Smooth muscle cell (in vitro differentiated cells): Measurements from ENCODE around the gene CBX6. TPM values are rescaled to one million over a fixed set of nuclear protein-coding genes. Genes with fewer than 3 reads are reported as not detected.
A peak's percentile ranks its signal among the peaks of the same experiment; 100 is the strongest.

Experiments
- DNase-seq: peaks from one replicate; lab custom pipeline; 2025; ENCODE audit not compliant: unreplicated experiment; lab: John Stamatoyannopoulos, UW
- H2AFZ ChIP-seq: fragments of 200-600 bp; sonication (generic); 2 replicates; pipeline ENCODE4 v1.6.0; 2016; ENCODE audit warnings: antibody characterized with exemption, low read depth, mild to moderate bottlenecking
- H3F3A ChIP-seq: fragments of 200-600 bp; sonication (generic); 2 replicates; pipeline ENCODE4 v1.6.0; 2017; ENCODE audit warnings: antibody characterized with exemption, low read depth
- H3K27ac ChIP-seq: fragments of 200-600 bp; sonication (generic); 2 replicates; pipeline ENCODE4 v1.5.1; 2016; ENCODE audit warnings: low read depth, mild to moderate bottlenecking
- H3K27me3 ChIP-seq: fragments of 200-600 bp; sonication (generic); 2 replicates; pipeline ENCODE4 v1.6.1; 2016; ENCODE audit warnings: low read depth, mild to moderate bottlenecking
- H3K36me3 ChIP-seq: fragments of 200-600 bp; sonication (generic); 2 replicates; pipeline ENCODE4 v1.5.1; 2016; ENCODE audit warnings: low read depth
- H3K4me1 ChIP-seq: fragments of 200-600 bp; sonication (generic); 2 replicates; pipeline ENCODE4 v1.5.1; 2016; ENCODE audit warnings: low read depth
- H3K4me2 ChIP-seq: fragments of 200-600 bp; sonication (generic); 2 replicates; pipeline ENCODE4 v1.6.0; 2016; ENCODE audit warnings: mild to moderate bottlenecking
- H3K4me3 ChIP-seq: fragments of 200-600 bp; sonication (generic); 2 replicates; pipeline ENCODE4 v1.5.1; 2016; ENCODE audit warnings: mild to moderate bottlenecking
- H3K79me2 ChIP-seq: fragments of 200-600 bp; sonication (generic); 2 replicates; pipeline ENCODE4 v1.6.0; 2016; ENCODE audit warnings: low read depth, mild to moderate bottlenecking
- H3K9ac ChIP-seq: fragments of 200-600 bp; sonication (generic); 2 replicates; pipeline ENCODE4 v1.6.0; 2016; ENCODE audit warnings: low read depth
- H3K9me3 ChIP-seq: fragments of 200-600 bp; sonication (generic); replicated peaks from 2 replicates; pipeline ENCODE4 v1.5.1; 2016; ENCODE audit warnings: low read depth
- H4K20me1 ChIP-seq: fragments of 200-600 bp; sonication (generic); 2 replicates; pipeline ENCODE4 v1.6.0; 2016; ENCODE audit warnings: low read depth
- CTCF ChIP-seq: fragments of 200-600 bp; sonication (generic); IDR thresholded peaks from 2 replicates; pipeline ENCODE4 v1.5.1; 2017; ENCODE audit warnings: borderline replicate concordance, mild to moderate bottlenecking, antibody characterized with exemption; ENCODE audit not compliant: insufficient read depth, poor library complexity, severe bottlenecking
- whole genome bisulfite sequencing: methylation state at CpG from one replicate; pipeline ENCODE4 v1.1.7; 2016; ENCODE audit warnings: low lambda C conversion rate; 5-methylcytosine and 5-hydroxymethylcytosine counted together
- polyA plus RNA-seq: library from polyadenylated mRNA; unstranded; fragments of >200 nt; fragmentation: Nextera tagmentation; extraction: Ambion mirVana; gene quantifications from 2 replicates; pipeline ENCODE4 v1.2.1, GENCODE V29; 2016
- total RNA-seq: library from RNA; depleted of rRNA; stranded (reverse); fragments of >200 nt; gene quantifications from 2 replicates; pipeline ENCODE4 v1.2.3, GENCODE V29; 2014

Gene CBX6
- total RNA-seq (11.6 and 13.5 TPM in 2 replicates), polyA plus RNA-seq (23.9 and 27.4 TPM in 2 replicates)

GRCh38 chr22:38872172-38872830, at the start of gene CBX6:
Gene CBX6, minus strand, starts transcription at chr22:38872216. Its CDS starts 26 bp downstream, at chr22:38872190.
- 2% methylated on average over 63 of the region's 73 CpGs for WGBS
- H3K79me2 ChIP-seq, result peaks cover 4% of the 10 kb centered on the region
- peak; percentile 80 for DNase-seq
- H3K9me3 ChIP-seq, result no peaks in the 10 kb centered on the region
- TF ChIP-seq CTCF, result no peak
- H3K27ac ChIP-seq, result peak within 1 kb of the TSS; percentile 45
- peaks cover 29% of the 10 kb centered on the region for H4K20me1 ChIP-seq
- peak within 1 kb of the TSS; percentile 94 for H3K4me3 ChIP-seq
- peak within 1 kb of the TSS; percentile 85 for H3K9ac ChIP-seq
- H3K4me2 ChIP-seq, result peak within 1 kb of the TSS; percentile 99
- H3K27me3 ChIP-seq, result no peaks in the 10 kb centered on the region
- peaks cover 15% of the 10 kb centered on the region for H3K4me1 ChIP-seq
- no peaks in the 10 kb centered on the region for H3K36me3 ChIP-seq
- peaks cover 4% of the 10 kb centered on the region for H3F3A ChIP-seq
- H2AFZ ChIP-seq, result peak within 1 kb of the TSS; percentile 98

- Histone ChIP-seq H3K27ac (no peak overlapping the region), H2AFZ (no peak overlapping the region), H3K9ac (no peak overlapping the region), H3K4me2 (no peak overlapping the region), H3K4me3 (no peak overlapping the region), H3K36me3 (no peaks in the 10 kb centered on the region), H3F3A (peaks cover 11% of the 10 kb centered on the region), H3K4me1 (no peaks in the 10 kb centered on the region), H4K20me1 (no peaks in the 10 kb centered on the region), H3K79me2 (no peaks in the 10 kb centered on the region), H3K9me3 (no peaks in the 10 kb centered on the region), H3K27me3 (no peaks in the 10 kb centered on the region)
- no peak for DNase-seq
- no peak for TF ChIP-seq CTCF
- WGBS, result 85% methylated on average over 4 of the region's 4 CpGs
Measured at GRCh38 chr22:38921806-38922205, 49.8 kb upstream of the CBX6 start.

- Histone ChIP-seq H3K79me2 (no peaks in the 10 kb centered on the region), H3K4me1 (no peaks in the 10 kb centered on the region), H3K27ac (no peak overlapping the region), H3K36me3 (no peaks in the 10 kb centered on the region), H3K4me2 (no peak overlapping the region), H2AFZ (no peak overlapping the region), H3K27me3 (no peaks in the 10 kb centered on the region), H4K20me1 (no peaks in the 10 kb centered on the region), H3F3A (peaks cover 11% of the 10 kb centered on the region), H3K9ac (no peak overlapping the region), H3K4me3 (no peak overlapping the region), H3K9me3 (no peaks in the 10 kb centered on the region)
- 82% methylated on average over 6 of the region's 6 CpGs for WGBS
- no peak for DNase-seq
- TF ChIP-seq CTCF, result no peak
Measured at GRCh38 chr22:38921120-38921519, 49.1 kb upstream of the CBX6 start.
